ENCODE data around the gene HS1BP3. TPM values are rescaled to one million over a fixed set of nuclear protein-coding genes. Genes with fewer than 3 reads are reported as not detected.

Gene HS1BP3
- total and polyA plus RNA-seq, 2 of the 13 experiments (the other 11 are each of a cell fraction or from before 2014, with no cell fraction given) = 15.2 to 22.0 TPM

DNA sequence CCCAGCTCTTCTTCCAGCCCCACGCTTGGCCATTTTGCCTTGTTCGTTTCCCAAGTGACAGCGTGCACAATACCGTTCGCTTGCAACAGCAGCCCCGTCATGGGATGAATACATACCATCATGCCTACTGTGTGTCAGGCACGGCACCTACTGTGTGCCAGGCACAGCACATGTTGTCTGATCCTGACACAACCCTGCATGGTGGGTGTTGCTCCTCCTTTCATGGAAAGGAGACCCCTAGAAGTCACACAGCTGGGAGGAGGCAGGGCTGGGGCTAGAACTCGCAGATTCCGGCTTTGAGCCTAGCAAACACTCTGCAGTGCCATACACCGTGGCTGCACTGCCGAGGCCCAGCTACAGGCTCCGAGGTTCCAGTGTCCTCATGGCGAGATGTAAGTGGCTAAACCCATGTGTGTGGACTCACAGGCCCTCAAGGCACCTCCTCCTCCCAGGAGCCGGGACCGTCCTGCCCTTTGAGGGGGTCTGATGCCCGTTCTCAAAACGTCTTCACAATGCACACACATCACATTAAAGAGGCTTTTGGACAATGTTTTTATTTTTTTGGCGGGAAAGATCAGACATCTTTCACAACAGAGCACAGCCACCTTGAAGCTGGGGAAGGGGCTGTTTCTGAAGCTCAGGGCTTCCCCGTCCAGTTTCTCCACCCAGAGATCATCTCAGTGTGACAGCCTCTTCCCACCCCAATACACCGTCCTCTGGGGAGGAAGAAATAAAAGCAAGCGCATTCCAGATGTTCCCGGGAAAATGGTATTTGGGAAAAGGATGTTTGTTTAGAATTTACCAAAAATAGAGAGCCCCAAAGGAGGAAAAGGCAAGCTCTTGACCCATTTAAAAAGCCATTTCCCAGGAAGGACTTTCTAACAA lies 64.9 kb downstream of the HS1BP3 start (continued):
- TF ChIP-seq HNRNPK (IDR thresholded peaks at IDR 0.05; ENCODE audit: low read depth, low read length, poor library complexity, severe bottlenecking) = no peak
- TF ChIP-seq NR2F2 (IDR thresholded peaks at IDR 0.05; ENCODE audit: borderline replicate concordance, low read depth) = no peak
- peak; percentile 4; the same call in 1 of the 2 replicates for TF ChIP-seq SOX13 (IDR thresholded peaks at IDR 0.05)
- TF ChIP-seq SOX13 (CRISPR knock-in tag; conservative IDR thresholded peaks at IDR 0.05 in 1 of 2, IDR thresholded peaks at IDR 0.05 in 1 of 2) = no peak; a peak in 1 of 4 replicates
- no peak for TF ChIP-seq PITX1 (CRISPR knock-in tag; IDR thresholded peaks at IDR 0.05)
- 0 out of 2 replicates have a peak, but pooled peaks have one; percentile 31 for TF ChIP-seq ZNF83 (CRISPR knock-in tag; IDR thresholded peaks at IDR 0.05; ENCODE audit: borderline replicate concordance)
- TF ChIP-seq, protein P1, sequence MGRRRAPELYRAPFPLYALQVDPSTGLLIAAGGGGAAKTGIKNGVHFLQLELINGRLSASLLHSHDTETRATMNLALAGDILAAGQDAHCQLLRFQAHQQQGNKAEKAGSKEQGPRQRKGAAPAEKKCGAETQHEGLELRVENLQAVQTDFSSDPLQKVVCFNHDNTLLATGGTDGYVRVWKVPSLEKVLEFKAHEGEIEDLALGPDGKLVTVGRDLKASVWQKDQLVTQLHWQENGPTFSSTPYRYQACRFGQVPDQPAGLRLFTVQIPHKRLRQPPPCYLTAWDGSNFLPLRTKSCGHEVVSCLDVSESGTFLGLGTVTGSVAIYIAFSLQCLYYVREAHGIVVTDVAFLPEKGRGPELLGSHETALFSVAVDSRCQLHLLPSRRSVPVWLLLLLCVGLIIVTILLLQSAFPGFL (CRISPR knock-in tag; IDR thresholded peaks at IDR 0.05) = no peak
- no peak; the same call in 1 of the 2 replicates for TF ChIP-seq RFXANK (CRISPR knock-in tag; IDR thresholded peaks at IDR 0.05)
- TF ChIP-seq, protein P2, sequence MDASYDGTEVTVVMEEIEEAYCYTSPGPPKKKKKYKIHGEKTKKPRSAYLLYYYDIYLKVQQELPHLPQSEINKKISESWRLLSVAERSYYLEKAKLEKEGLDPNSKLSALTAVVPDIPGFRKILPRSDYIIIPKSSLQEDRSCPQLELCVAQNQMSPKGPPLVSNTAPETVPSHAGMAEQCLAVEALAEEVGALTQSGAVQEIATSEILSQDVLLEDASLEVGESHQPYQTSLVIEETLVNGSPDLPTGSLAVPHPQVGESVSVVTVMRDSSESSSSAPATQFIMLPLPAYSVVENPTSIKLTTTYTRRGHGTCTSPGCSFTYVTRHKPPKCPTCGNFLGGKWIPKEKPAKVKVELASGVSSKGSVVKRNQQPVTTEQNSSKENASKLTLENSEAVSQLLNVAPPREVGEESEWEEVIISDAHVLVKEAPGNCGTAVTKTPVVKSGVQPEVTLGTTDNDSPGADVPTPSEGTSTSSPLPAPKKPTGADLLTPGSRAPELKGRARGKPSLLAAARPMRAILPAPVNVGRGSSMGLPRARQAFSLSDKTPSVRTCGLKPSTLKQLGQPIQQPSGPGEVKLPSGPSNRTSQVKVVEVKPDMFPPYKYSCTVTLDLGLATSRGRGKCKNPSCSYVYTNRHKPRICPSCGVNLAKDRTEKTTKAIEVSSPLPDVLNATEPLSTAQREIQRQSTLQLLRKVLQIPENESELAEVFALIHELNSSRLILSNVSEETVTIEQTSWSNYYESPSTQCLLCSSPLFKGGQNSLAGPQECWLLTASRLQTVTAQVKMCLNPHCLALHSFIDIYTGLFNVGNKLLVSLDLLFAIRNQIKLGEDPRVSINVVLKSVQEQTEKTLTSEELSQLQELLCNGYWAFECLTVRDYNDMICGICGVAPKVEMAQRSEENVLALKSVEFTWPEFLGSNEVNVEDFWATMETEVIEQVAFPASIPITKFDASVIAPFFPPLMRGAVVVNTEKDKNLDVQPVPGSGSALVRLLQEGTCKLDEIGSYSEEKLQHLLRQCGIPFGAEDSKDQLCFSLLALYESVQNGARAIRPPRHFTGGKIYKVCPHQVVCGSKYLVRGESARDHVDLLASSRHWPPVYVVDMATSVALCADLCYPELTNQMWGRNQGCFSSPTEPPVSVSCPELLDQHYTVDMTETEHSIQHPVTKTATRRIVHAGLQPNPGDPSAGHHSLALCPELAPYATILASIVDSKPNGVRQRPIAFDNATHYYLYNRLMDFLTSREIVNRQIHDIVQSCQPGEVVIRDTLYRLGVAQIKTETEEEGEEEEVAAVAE (CRISPR knock-in tag; IDR thresholded peaks at IDR 0.05; ENCODE audit: borderline replicate concordance) = no peak
- no peak for TF ChIP-seq ZFP37 (CRISPR knock-in tag; IDR thresholded peaks at IDR 0.05; ENCODE audit: borderline replicate concordance)
- 0 out of 2 replicates have a peak, but pooled peaks have one; percentile 46 for TF ChIP-seq ZNF232 (CRISPR knock-in tag; IDR thresholded peaks at IDR 0.05; ENCODE audit: borderline replicate concordance)
- no peak for TF ChIP-seq GMEB2 (CRISPR knock-in tag; IDR thresholded peaks at IDR 0.05; ENCODE audit: low read depth)
- no peak for TF ChIP-seq ZNF7 (CRISPR knock-in tag; IDR thresholded peaks at IDR 0.05)
- TF ChIP-seq, protein P3, sequence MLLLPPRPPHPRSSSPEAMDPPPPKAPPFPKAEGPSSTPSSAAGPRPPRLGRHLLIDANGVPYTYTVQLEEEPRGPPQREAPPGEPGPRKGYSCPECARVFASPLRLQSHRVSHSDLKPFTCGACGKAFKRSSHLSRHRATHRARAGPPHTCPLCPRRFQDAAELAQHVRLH (CRISPR knock-in tag; IDR thresholded peaks at IDR 0.05; ENCODE audit: borderline replicate concordance, low read depth) = no peak; the same call in 1 of the 2 replicates
- peak; percentile 68 for TF ChIP-seq ZNF609 (CRISPR knock-in tag; IDR thresholded peaks at IDR 0.05; ENCODE audit: borderline replicate concordance)
- TF ChIP-seq SNAPC2 (CRISPR knock-in tag; IDR thresholded peaks at IDR 0.05) = peak; percentile 83

Measured in HepG2 (cell line).